NCI-H526 treated with DMSO at 0.1 percent for 48 hours (cell line): ENCODE measurements around the gene TMEM233.

Experiments
- DNase-seq: peaks from one replicate; lab custom pipeline; 2025; lab: John Stamatoyannopoulos, UW

TMEM233 gene

GRCh38 chr12:119593578-119594398 is at the start of gene TMEM233:
TMEM233 (plus strand) TSS chr12:119593774; CDS start chr12:119593849, 75 bp downstream.
- DNase-seq, result no peak

- DNase-seq, result peak; percentile 16
These were observed 48.6 kb upstream of the TMEM233 start for GRCh38 chr12:119544765-119545625.

- DNase-seq, result no peak
These were observed 47.2 kb upstream of the TMEM233 start for GRCh38 chr12:119546340-119546739.

GRCh38 chr12:119547001-119547400 is 46.6 kb upstream of the TMEM233 start:
- no peak for DNase-seq

GRCh38 chr12:119556854-119557253 is 36.7 kb upstream of the TMEM233 start:
- no peak for DNase-seq

GRCh38 chr12:119565404-119565803 is 28.2 kb upstream of the TMEM233 start:
- DNase-seq, result no peak

GRCh38 chr12:119570771-119571170 is 22.8 kb upstream of the TMEM233 start:
- no peak for DNase-seq

GRCh38 chr12:119573086-119573485 is 20.5 kb upstream of the TMEM233 start:
- DNase-seq, result no peak

GRCh38 chr12:119574255-119574654 is 19.3 kb upstream of the TMEM233 start:
- DNase-seq, result no peak

GRCh38 chr12:119576118-119576810 is 17.3 kb upstream of the TMEM233 start:
- no peak for DNase-seq

GRCh38 chr12:119576915-119577314 is 16.7 kb upstream of the TMEM233 start:
- no peak for DNase-seq

- DNase-seq, result no peak
These were observed 15.5 kb upstream of the TMEM233 start for GRCh38 chr12:119578112-119578511.

- DNase-seq, result no peak
These were observed 4.5 kb upstream of the TMEM233 start for GRCh38 chr12:119589097-119589496.

GRCh38 chr12:119589634-119590033 is 3.9 kb upstream of the TMEM233 start:
- DNase-seq, result no peak

- no peak for DNase-seq
These were observed 1.3 kb upstream of the TMEM233 start for GRCh38 chr12:119592232-119592631.

- DNase-seq, result no peak
These were observed 791 bp downstream of the TMEM233 start for GRCh38 chr12:119594399-119594730.

- no peak for DNase-seq
These were observed 1.3 kb downstream of the TMEM233 start for GRCh38 chr12:119594772-119595445.

- DNase-seq, result no peak
These were observed 4.6 kb downstream of the TMEM233 start for GRCh38 chr12:119598159-119598558.

GRCh38 chr12:119601877-119602733 is 8.5 kb downstream of the TMEM233 start:
- no peak for DNase-seq

GRCh38 chr12:119602734-119603094 is 9.1 kb downstream of the TMEM233 start:
- no peak for DNase-seq

GRCh38 chr12:119603767-119604166 is 10.2 kb downstream of the TMEM233 start:
- no peak for DNase-seq
